ENCODE data around the gene NUP35.
"Not testable (repeated sequence)": the region's sequence is repeated elsewhere in the genome, so short reads cannot be mapped to it uniquely, and the experiment has no call there.

The NUP35 gene

DNA sequence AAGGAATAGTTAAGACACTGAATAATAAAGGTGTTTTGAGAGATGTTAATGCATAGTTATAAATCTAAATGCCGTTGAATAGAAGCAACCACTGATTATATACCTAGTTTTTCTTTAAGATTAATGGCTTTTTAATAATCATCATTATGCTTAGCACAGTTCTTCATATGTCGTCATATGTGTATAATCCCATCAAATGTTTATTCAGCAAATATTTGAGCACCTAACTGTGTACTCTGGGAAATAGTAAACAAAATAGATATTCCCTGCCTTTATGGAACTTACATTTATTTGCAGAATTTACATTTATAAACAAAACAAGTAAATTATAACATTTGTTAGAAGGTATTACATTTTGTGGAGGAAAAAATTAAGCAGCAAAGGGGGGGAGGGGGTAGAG, 9.8 kb downstream of the NUP35 start:
- DNase-seq (ENCODE audit: low spot score) = no peak

DNA sequence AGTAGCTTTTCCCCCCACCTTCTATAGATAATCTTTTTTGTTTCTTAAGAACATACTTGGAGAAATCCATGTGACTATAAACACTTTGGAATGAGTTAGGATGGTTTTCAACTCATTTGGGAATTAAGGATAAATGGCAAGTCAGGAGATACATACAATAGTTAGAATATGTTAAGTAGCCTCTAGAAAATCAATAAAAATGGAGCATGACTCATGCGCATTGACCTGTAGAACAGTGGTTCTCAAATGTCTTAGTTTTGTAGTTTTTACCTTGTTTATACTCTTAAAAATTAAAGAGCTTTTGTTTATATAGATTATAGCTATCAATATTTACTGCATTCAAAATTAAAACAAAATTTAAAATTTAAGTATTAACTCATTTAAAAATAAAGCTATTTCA, 24.7 kb downstream of the NUP35 start:
- no peak for DNase-seq (ENCODE audit: low spot score)

DNA sequence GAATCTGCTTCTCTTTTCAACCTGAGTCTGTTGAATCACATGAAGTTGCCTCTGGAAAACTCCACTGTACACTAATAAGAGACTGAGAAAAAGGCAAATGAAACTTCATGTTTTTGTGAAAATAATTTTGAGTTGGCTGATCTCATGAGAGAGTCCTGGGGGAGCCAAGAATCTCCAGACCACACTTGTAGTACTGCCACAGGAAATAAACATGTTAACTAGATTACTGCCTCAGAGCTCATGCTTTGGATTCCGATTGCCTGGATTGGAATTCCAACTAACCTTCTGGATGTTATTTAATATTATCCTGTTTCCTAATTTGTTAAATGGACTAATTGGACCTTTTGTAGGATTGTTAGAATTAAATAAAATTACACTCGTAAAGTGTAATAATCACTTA, 25.2 kb downstream of the NUP35 start:
- no peak for DNase-seq (ENCODE audit: low spot score)

DNA sequence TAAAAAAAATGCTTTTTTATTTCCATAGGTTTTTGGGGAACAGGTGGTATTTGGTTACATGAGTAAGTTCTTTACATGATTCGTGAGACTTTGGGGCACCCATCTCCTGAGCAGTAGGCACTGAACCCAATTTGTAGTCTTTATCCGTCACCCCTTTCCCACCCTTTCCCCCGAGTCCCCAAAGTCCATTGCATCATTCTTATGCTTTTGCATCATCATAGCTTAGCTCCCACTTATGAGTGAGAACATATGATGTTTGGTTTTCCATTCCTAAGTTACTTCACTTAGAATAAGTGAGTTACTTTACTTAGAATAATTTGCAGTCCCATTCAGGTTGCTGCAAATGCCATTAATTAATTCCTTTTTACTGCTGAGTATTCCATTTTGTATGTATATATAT, 28.0 kb downstream of the NUP35 start:
- not testable (repeated sequence) for DNase-seq (ENCODE audit: low spot score)

DNA sequence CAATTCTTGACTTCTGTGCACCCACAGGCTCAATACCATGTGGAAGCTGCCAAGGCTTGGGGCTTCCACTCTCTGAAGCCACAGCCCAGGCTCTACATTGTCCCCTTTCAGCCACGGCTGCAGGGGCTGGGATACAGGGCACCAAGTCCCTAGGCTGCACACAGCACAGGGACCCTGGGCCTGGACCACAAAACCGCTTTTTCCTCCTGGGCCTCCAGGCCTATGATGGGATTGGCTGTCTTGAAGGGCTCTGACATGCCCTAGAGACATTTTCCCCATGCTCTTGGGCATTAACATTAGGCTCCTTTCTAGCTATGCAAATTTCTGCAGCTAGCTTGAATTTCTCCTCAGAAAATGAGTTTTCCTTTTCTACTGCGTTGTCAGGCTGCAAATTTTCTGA, 29.7 kb downstream of the NUP35 start:
- DNase-seq (ENCODE audit: low spot score) = no peak

DNA sequence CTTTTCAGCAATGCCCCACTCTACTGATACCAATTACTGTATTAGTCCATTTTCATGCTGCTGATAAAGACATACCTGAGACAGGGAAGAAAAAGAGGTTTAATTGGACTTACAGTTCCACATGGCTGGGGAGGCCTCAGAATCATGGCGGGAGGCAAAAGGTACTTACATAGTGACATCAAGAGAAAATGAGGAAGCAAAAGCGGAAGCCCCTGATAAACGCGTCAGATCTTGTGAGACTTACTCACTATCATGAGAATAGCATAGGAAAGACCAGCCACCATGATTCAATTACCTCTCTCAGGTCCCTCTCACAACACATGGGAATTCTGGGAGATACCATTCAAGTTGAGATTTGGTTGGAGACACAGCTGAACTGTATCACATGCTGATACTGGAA, 30.5 kb downstream of the NUP35 start:
- not testable (repeated sequence) for DNase-seq (ENCODE audit: low spot score)

DNA sequence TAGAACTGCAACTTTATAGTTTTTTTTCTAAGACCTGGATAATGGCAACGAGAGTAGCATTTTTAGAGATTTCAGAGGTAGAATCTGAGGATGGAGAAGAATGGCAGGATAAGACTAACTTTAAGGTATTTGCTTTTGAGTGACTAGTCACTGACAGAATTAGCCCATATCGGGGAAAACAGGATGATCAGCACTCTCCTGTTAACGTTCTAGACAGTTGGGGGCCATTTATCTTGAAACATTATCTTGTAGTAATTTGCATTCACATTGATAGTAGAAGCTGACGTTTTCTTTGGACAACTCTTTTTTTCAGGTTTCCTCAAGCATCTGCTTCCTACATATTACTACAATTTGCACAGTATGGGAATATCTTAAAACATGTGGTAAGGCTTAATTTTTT, 32.9 kb downstream of the NUP35 start:
- DNase-seq (ENCODE audit: low spot score) = no peak

DNA sequence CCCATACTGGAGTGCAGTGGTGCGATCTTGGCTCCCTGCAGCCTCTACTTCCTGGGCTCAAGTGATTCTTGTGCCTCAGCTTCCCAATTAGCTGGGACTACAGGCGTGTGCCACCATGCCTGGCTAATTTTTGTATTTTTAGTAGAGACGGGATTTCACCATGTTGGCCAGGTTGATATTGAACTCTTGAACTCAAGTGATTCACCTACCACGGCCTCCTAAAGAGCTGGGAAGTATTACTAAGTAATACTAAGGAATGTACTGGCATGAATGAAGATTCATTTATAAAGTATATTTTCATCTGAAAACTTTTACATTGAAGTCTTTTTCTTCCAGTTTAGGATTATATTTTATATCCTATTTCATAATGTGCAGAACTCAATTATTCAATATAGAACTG, 38.1 kb downstream of the NUP35 start:
- DNase-seq (ENCODE audit: low spot score) = no peak

DNA sequence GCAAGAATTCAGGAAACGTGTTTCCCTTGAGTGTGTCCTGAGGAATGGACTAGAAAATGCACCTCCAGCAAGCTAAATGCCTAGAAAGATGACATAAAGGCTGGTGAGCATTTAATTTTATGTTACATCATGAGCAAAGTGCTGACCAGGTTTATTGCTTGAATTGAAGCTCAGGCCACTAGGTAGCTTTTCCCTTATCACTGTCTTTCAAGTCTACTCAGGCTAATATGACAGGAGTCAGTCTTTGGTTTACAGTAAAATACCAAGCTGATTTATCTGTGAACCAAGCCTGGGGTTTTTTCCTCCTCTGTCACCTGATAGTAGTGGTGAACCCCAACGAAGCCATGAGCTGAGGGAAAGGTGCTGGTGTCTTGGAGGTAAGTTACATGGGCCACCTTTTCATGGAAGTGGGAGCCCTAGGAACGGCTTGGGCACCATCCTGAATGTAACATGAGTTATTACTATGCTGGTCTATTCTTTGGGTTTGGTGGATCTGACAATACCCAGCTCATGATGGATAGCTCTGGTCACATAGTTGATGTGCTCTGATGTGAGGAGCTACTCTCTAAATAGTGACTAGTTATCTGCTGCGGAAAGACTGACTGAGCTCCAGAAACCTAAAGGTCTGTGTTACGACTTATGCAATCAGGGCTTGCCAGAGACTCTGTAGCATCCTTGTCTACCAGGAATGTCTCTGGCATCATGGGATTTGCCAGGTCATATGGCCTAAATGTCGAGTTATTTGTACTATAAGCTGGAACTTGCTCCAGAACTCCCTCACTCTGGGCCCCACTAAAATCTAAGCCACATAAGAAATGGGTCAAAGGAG, 39.8 kb downstream of the NUP35 start:
- DNase-seq (ENCODE audit: low spot score) = no peak

DNA sequence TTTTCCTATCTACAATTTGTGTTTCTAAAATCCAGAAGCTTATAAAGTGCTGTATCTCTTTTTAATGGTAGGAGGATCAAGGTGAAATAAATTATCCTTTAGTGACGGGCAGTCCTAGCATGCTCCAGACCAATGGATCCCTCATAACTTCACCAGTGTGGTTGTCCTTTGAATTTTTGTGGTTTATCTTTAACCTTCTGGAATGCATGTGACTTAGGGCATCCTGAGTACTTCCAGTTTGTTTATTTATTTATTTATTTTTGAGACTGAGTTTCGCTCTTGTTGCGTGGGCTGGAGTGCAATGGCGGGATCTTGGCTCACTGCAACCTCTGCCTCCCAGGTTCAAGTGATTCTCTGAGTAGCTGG, 40.4 kb downstream of the NUP35 start:
- no peak for DNase-seq (ENCODE audit: low spot score)

DNA sequence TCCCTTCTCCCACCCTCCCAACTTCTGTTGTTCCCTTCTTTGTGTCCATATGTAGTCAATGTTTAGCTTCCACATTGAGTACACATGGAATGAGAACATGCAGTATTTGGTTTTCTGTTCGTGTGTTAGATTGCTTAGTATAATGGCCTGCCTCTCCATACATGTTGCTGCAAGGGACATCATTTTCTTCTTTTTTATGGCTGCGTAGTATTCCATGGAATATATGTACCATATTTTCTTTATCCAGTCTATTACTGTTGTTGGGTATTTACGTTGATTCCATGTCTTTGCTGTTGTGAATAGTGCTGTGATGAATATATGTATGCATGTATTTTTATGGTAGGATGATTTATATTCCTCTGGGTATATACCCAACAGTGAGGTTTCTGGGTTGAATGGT, 42.0 kb downstream of the NUP35 start:
- DNase-seq (ENCODE audit: low spot score) = no peak

DNA sequence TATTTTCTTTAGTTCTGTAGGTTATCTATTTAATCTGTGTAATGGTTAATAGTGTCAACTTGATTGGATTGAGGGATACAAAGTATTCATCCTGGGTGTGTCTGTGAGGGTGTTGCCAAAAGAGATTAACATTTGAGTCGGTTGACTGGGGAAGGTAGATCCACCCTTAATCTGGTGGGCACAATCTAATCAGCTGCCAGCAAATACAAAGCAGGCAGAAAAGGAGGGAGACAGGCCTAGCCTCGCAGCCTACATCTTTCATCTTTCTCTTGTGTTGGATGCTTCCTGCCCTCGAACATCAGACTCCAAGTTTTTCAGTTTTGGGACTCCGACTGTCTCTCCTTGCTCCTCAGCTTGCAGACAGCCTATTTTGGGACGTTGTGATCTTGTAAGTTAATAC, 42.7 kb downstream of the NUP35 start:
- DNase-seq (ENCODE audit: low spot score) = not testable (repeated sequence)

DNA sequence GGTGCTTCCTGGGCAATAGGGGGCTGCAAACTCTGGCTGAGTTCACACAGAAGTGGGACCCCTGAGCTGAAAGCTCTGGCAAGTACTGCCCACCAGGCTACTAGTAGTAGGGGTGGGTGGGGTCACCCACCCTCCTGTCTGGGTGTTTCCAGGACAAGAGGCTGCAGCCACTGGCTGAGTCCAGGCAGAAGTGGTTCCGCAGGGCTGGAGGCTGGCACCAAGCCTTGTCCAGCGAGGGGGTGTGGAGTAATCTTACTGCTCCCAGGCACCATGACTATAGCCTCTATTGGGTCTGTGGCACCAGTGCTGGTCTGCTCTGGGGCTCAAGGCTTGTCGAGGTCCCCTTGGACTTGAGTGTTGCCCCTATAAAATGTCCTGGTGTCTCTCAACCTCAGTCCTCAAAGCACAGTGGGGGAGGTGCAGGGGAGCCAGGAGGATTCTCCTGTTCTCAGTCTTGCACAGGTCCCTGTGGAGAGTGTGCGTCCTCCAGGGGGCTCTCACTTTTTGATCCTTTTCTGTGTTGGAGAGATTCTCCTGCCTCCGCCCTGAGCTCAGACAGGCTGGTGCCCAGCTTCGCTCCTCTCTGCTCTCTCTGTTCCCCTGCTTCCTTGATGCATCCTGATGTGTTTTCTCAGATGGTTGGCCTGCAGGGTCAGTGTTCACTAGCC, 48.1 kb downstream of the NUP35 start:
- DNase-seq (ENCODE audit: low spot score) = no peak

DNA sequence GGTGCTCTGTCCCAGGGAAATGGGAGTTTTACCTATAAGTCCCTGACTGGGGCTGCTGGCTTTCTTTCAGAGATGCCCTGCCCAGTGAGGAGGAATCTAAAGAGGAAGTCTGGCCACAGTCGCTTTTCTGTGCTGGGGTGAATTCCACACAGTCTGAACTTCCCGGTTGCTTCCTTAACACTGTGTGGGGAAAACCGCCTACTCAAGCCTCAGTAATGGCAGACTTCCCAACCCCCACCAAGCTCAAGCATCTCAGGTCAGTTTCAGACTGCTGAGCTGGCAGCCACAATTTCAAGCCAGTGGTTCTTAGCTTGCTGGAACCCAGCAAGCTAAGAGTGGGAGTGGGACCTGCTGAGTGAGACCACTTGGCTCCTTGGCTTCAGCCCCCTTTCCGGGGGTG, 54.9 kb downstream of the NUP35 start:
- DNase-seq (ENCODE audit: low spot score) = no peak

DNA sequence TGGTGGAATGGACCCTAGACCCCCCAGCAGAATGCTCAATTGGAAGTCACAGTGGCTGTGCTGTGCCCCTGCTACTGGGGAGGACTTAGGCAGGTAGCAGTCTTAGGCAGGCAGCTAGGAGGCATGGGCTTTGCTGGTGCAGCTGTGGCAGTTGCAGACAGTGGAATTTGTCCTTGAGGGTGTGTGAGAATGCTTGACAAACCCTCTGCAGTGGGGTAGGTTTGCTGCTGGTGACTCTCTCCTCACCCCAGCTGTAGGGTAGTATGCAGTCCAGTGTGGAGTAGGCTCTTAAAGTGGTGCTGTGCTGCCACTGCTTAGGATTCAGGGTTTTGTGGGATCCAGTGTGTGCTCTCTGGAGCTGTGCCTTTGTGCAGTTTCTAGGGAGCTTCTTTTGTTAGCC, 61.3 kb downstream of the NUP35 start:
- DNase-seq (ENCODE audit: low spot score) = no peak

DNA sequence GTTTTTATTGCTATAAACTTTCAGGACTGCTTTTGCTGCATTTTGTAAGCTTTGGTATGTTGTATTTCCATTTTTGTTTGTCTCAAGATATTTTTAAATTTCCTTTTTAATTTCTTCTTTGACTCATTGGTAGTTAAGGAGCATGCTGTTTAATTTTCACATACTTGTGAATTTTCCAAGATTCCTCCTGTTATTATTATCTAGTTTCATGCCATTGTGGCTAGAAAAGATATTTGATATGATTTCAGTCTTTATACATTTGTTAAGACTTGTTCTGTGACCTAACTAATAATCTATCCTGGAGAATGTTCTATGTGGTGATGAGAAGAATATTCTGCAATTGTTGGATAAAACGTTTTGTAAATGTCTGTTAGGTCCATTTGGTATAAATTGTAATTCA, 62.1 kb downstream of the NUP35 start:
- no peak for DNase-seq (ENCODE audit: low spot score)

DNA sequence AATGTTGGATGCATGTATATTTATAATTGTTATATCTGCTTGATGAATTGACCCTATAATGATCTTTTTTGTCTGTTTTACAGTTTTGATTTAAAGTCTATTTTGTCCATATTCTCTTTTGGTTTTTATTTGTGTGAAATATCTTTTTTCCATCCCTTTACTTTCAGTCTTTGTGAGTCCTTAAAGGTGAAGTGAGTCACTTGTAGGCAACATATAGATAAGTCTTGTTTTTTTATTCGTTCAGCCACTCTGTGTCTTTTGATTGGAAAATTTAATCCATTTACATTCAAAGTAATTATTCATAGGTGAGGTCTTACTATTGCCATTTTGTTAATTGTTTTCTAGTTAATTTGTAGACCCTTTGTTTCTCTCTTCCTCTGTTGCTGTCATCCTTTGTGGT, 62.5 kb downstream of the NUP35 start:
- no peak for DNase-seq (ENCODE audit: low spot score)

DNA sequence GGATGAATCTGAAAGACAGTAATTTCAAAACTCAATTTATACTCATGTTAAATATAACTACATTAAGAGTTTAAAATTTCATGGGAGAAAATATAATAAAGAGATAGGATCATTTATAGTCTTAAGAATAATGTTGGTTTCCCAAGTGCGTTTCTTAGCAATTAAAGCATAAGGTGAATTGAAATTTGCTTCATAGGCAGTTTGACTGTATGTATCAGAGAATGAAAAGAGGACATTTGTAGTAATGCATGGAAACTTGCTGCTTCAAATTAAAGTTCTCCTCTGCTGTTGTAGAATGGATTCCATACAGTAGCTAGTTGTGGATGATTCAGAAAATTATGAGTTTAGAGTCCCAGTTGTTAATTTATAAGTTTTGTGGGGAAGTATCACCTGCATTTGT, 68.1 kb downstream of the NUP35 start:
- DNase-seq (ENCODE audit: low spot score) = no peak

DNA sequence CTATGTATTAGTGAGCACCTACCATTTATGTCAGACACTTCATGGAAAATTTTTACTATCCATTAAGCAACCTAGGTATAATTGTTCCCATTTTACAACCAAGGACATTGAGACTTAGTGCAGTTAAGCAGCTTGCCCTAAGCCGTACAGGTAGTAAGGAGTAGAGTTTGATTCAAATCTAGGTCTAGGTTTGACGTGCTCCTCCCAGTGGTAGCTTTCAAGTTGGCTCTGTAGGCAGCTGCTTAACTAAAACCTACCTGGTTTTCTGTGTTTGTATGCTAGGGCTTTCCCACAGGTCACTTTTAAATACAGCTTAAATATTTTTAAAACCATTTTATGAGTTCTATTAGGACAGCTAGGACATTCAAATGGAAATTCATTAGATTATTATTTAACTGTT, 69.7 kb downstream of the NUP35 start:
- no peak for DNase-seq (ENCODE audit: low spot score)

DNA sequence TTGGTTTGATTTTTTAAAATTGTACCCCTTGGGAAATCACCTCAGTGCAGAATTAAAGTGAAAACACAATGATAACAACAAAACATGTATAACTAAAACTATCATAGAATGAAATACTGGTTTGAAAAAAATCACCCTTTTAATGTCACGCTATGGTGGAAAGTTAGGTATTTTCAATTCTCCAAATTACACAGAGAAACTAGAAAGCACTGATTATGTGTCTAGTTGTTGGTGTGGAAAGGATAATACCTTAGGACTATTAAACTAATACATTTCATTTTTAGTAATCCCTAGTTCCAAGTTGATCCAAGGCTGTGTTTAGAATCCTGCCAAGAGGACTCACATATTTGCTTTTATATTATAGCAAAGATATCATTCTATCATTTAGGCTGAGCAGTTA, 71.2 kb downstream of the NUP35 start:
- no peak for DNase-seq (ENCODE audit: low spot score)

DNA sequence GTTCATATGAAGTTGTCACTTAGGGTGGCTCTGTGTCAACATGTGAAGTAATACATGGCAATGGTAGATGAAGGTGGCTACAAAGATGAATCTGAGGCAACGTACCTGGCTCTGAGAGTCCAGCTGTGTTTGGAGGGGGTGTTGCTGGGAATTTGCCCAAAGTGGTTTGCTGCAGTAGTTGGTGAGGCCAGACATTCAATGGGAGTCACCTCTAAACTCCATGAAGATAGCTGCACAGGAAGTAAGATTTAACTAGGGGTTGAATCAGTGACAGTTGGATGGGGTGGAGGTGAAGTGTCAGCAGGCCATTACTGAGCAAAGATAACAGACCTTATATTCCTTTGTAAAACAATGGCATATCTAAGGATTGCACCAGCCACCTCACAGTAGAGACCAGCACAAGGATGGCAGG, 71.8 kb downstream of the NUP35 start:
- no peak for DNase-seq (ENCODE audit: low spot score)

DNA sequence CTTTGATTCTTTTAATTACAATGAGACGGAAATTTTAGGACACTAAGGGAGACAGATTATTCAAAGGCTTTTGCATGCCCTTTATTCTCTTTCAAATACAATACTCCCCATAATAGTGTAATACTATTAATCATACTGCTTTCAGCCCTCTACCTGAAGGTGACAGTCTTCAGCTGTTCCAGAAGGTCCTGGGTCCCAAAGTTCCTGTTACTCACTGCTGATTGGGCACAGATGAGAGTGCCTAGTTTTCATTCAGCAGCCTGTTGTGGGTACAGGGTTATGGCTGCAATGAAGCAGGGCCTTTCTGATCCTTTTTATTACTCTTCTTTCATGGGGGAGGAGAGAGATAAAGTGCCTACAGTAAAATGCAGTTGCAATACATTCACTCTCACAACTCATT, 80.2 kb downstream of the NUP35 start:
- no peak for DNase-seq (ENCODE audit: low spot score)

DNA sequence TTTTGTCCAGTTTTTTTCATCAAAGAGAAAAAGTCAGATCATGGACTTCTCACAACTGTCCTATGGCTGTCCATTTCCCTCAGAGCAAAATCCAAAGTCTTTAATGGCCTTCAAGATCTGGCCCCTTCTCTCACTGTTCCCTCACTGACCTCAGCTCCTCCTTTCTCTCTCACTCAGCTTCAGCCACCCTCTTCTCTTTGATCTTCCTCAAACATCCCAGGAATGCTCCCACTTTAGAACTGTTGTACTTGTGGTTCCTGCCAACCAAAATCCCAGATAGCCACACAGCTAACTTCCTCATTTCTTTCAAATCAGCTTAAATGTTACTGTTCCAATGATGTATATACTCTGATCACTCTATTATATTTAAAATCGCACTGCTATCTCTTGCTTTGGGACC, 82.9 kb downstream of the NUP35 start:
- no peak for DNase-seq (ENCODE audit: low spot score)

Data from putamen (tissue), 1 donor.